D721Med (cell line): ENCODE measurements around the gene RASAL2.

Experiments used
- DNase-seq: peaks from one replicate; pipeline ENCODE4 v3.0.0; 2011; ENCODE audit warnings: low spot score; ENCODE audit not compliant: insufficient read length
- FAIRE-seq: peaks from 2 replicates; lab custom pipeline; 2011; peaks lifted over from hg19 to GRCh38; lab: Jason Lieb, UNC
- TF ChIP-seq, protein P1 (sequence below): IDR thresholded peaks from 2 replicates; pipeline ENCODE4 v1.5.1; 2012; ENCODE audit warnings: mild to moderate bottlenecking, control low read depth; ENCODE audit not compliant: insufficient read depth; ENCODE audit errors: missing control alignments

Gene RASAL2

DNA sequence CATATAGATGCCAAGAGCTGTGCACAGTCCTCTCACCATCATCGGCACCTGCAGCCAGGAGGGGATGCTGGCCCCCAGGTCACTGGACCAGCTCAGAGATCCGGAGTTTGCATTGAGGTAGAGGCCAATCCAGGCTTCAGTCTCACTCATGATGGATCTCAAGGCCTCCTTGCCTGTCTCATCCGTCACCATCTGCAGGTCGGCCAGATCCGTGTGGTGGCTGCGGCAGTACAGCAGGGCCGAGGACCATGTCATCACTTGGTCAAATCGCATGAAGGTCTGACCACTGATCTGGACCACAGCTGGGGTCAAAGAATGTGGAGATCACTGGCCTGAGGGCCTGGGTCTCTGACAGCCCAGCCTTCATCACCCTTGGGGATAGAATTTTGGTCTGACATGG, 396.2 kb downstream of the RASAL2 start:
- no peak for FAIRE-seq
- TF ChIP-seq, protein P1, sequence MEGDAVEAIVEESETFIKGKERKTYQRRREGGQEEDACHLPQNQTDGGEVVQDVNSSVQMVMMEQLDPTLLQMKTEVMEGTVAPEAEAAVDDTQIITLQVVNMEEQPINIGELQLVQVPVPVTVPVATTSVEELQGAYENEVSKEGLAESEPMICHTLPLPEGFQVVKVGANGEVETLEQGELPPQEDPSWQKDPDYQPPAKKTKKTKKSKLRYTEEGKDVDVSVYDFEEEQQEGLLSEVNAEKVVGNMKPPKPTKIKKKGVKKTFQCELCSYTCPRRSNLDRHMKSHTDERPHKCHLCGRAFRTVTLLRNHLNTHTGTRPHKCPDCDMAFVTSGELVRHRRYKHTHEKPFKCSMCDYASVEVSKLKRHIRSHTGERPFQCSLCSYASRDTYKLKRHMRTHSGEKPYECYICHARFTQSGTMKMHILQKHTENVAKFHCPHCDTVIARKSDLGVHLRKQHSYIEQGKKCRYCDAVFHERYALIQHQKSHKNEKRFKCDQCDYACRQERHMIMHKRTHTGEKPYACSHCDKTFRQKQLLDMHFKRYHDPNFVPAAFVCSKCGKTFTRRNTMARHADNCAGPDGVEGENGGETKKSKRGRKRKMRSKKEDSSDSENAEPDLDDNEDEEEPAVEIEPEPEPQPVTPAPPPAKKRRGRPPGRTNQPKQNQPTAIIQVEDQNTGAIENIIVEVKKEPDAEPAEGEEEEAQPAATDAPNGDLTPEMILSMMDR: no peak
- no peak for DNase-seq

DNA sequence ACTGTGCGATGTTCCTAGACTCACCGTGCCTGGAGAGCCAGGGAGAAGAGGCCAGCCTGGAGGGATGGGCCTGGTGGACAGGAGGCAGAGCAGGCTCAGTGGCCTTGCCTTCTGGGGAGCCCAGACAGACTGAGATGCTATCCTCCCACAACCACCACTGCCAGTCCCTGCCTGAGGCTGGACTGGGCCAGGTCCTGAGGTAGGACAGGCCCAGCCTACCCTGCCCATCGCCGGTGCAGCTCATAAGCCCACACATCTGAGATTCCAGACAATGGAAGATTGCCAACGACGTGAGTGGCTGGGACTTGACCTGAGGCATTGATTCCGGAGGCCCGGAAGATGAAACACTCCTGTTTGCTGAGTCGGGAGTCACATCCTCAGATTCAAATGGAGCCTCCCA, 397.1 kb downstream of the RASAL2 start:
- FAIRE-seq (no peak), DNase-seq (no peak)
- TF ChIP-seq, protein P1: no peak

DNA sequence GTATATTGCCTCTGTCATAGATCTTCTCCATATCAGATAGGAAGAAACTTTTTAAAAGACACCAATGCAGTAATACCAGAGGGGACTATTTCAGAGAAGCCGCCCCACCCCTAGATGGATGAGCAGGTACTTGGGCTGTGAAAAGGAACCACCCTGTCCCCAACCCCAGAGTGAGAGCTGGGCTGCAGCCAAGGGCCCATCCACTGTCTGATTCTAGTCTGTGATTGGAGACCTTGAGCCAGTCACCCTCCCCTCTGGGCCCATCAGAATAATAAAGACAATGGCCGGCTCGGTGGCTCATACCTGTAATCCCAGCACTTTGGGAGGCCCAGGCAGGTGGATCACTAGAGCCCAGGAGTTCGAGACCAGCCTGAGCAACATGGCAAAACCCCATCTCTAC, 397.8 kb downstream of the RASAL2 start:
- no peak for FAIRE-seq
- TF ChIP-seq, protein P1: no peak
- no peak for DNase-seq

DNA sequence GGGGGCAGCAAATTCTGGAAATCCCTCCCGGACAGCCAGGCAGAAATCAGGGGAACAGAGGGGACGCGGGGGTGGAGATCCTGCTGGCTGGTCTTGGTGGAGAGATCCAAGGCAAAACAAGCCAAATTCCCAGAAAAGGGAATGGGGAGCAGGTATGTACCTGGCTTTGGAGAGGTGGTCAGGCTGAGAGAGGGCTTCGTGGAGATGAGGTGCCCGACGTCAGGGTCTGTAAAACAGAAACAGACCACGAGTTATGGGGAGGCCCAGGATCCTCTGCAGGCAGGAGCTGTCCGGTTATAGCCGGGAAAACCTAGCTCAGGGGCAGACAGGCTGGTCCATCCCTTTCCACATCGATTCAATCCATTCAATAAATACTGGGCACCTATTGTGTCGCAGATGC, 398.4 kb downstream of the RASAL2 start:
- no peak for DNase-seq
- TF ChIP-seq, protein P1: no peak
- FAIRE-seq: no peak

DNA sequence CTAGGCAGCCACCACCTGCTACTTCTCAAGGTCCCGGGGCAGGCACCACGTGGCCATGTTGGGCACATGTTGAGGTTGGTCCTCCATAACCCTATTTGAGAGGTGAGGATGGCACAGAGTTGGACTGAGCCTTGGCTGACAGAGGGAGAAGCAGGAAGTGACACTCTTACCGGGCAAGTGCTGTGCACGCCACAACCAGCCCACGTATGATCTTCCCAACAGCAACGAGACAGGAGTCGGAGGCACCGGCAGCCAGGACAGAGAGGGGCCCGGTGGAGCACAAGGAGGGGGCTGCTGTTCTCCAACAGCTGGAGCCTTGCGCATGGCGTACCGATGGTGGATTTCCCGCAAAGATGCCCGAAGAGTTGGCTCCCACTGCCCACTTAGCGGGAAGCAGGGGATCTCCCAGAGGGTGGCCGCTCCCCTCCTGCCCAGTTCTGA, 399.4 kb downstream of the RASAL2 start:
- FAIRE-seq (no peak), DNase-seq (no peak)
- TF ChIP-seq, protein P1: no peak

DNA sequence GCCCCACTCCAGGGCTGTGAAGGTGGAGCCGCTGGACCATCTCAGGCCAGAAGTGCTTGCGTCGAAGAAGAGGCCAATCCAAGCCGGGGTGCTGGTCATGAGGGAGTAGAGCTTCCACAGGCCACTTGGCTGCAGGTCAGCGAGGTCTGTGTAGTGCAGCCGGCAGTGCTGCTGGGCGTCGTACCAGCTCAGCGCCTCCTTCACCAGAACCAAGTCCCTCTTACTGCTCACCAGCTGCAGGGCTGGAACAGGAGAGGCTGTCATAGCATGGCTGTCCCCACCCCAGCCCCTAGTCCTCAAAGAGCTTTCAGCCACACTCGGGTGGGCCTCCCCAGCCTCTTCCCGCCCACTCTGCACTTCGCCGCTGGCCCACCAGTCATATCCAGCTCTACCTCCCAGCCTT, 400.7 kb downstream of the RASAL2 start:
- peak; percentile 13 for DNase-seq
- TF ChIP-seq, protein P1: no peak
- FAIRE-seq: no peak

DNA sequence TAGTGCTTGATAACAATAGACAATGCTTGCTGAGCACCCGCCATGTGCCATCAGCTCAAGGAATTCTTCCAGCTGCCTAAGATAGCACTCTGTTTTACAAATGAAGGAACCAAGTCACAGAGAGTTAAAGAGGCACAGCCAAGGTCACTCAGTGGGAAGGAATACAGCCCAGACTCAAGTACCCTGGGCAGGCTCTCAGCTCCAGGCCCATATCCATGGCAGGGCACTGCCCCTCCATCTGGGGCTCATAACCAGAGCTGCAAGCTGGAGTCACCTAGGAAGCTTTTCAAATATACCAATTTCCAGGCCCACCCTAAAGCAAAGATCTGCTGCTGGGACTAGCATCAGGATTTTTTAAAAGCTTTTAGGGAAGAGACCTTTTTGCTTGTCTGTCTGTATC, 401.3 kb downstream of the RASAL2 start:
- TF ChIP-seq, protein P1: no peak
- peak; percentile 13 for DNase-seq
- FAIRE-seq: no peak
